NCI-H460 (cell line): ENCODE results near the gene PNMT. TPM values are rescaled to one million over a fixed set of nuclear protein-coding genes. Genes with fewer than 3 reads are reported as not detected.

Experiments
- total RNA-seq: library from RNA; depleted of rRNA; stranded (reverse); fragments of >200 nt; shearing (Covaris generic); gene quantifications from 2 replicates; pipeline ENCODE4 v1.2.3, GENCODE V29; 2014; rRNA removed

The PNMT gene
- total RNA-seq, 1 experiment from 2014 or later: not detected

Other genes starting within 250 kb of the PNMT start
- gene MED1, start 217.2 kb upstream of the PNMT start, total RNA-seq: 37.5 and 37.6 TPM in 2 replicates
- gene CDK12, start 207.0 kb upstream of the PNMT start, total RNA-seq: 35.4 and 42.4 TPM in 2 replicates
- not detected in 2 replicates for gene NEUROD2, start 60.5 kb upstream of the PNMT start, total RNA-seq
- gene PPP1R1B, start 41.5 kb upstream of the PNMT start, total RNA-seq: 0.05 TPM in 1 of 2 replicates, not detected in the other
- 33.2 and 41.1 TPM in 2 replicates for gene STARD3, start 31.3 kb upstream of the PNMT start, total RNA-seq
- gene TCAP, start 3.1 kb upstream of the PNMT start, total RNA-seq: 0.63 and 1.1 TPM in 2 replicates
- 5.3 and 5.8 TPM in 2 replicates for gene PGAP3, start 19.6 kb downstream of the PNMT start, total RNA-seq
- gene ERBB2, start 31.6 kb downstream of the PNMT start, total RNA-seq: 15.7 and 17.4 TPM in 2 replicates
- gene MIEN1, start 62.1 kb downstream of the PNMT start, total RNA-seq: 72.4 and 79.9 TPM in 2 replicates
- 1.7 TPM in 2 replicates for gene GRB7, start 69.5 kb downstream of the PNMT start, total RNA-seq
- gene IKZF3, start 195.9 kb downstream of the PNMT start, total RNA-seq: not detected in 2 replicates
- not detected in 2 replicates for gene ZPBP2, start 199.7 kb downstream of the PNMT start, total RNA-seq